ENCODE results near the gene PHACTR2.
"Not testable (repeated sequence)": the region's sequence is repeated elsewhere in the genome, so short reads cannot be mapped to it uniquely, and the experiment has no call there.

The PHACTR2 gene

DNA sequence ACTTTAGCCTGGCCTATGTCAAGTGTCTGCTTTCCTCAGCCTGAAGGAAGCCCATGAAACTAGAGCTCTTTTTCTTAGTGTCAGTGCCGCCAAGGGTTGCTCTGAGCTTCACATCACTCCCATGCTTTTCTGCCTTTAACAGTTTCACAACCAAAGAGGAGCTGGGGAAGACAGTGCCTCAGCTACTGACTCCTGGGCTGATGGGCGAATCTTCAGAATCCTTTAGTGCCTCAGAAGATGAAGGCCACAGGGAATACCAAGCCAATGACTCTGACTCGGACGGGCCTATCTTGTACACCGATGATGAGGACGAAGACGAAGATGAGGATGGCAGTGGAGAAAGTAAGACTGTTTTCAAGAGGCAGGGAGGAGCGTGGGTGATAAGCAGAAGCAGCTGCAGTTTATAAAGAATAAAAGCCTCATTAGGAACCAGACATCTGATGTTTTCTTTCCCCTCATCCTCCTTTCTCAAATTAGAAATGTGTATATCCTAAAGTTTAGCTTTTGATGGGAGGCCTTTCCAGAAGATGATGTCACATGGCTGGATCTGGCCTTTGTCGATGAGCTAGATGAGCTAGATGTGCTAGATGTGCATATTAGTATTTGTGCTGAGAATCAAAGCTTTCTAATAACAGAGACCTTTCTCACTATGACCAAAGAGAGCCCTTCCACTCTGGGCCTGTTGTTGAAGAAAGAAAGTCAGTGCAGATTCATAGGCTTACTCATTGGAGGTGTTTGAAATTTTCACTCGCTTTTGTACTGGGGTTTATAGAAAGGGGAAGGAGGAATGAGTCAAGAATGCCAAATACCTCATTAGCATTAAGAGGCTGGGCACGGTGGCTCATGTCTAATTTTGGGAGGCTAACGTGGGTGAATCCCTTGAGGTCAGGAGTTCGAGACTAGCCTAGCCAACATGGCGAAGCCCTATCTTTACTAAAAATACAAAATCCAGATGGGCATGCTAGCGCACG is 94.6 kb downstream of the PHACTR2 start:
- H3K27ac Mint-ChIP-seq, result peak overlapping the region; percentile 2
- peaks cover 4% of the 10 kb centered on the region for H3K4me1 Mint-ChIP-seq
- ATAC-seq (peak; percentile 43), DNase-seq (no peak)
- no peaks in the 10 kb centered on the region for H3K27me3 Mint-ChIP-seq
- H3K9me3 Mint-ChIP-seq, result no peaks in the 10 kb centered on the region
- no peak overlapping the region for H3K4me3 Mint-ChIP-seq
- H3K36me3 Mint-ChIP-seq (ENCODE audit: low read depth), result peaks cover 9% of the 10 kb centered on the region

GRCh38 chr6:143773506-143774150 is 95.9 kb downstream of the PHACTR2 start:
- no peaks in the 10 kb centered on the region for H3K9me3 Mint-ChIP-seq
- DNase-seq (no peak), ATAC-seq (no peak)
- H3K4me1 Mint-ChIP-seq, result peaks cover 4% of the 10 kb centered on the region
- H3K4me3 Mint-ChIP-seq, result no peak overlapping the region
- H3K36me3 Mint-ChIP-seq (ENCODE audit: low read depth), result peaks cover 10% of the 10 kb centered on the region
- no peaks in the 10 kb centered on the region for H3K27me3 Mint-ChIP-seq
- no peak overlapping the region for H3K27ac Mint-ChIP-seq

DNA sequence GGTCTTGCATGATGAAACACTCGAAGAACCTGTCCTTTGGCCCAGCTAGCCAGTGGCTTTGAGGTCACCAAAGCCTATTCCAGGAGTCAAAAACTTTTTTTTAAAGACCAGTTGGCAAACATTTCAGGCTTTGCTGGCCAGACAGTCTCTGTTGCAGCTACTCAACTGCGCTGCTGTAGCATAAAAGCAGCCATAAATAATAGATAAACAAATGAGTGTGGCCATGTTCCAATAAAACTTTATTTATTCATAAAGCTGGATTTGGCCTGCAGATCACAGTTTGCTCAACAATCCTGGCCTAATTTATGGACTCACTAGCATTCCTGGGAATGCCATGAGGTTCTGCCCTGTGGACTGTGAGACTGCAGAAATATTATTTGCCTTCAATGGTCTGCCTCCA is 96.6 kb downstream of the PHACTR2 start:
- Mint-ChIP-seq H3K4me1 (peaks cover 4% of the 10 kb centered on the region), H3K4me3 (no peak overlapping the region), H3K9me3 (no peaks in the 10 kb centered on the region), H3K27me3 (no peaks in the 10 kb centered on the region), H3K36me3 (ENCODE audit: low read depth) (peaks cover 7% of the 10 kb centered on the region), H3K27ac (no peak overlapping the region)
- DNase-seq (no peak), ATAC-seq (no peak)

- Mint-ChIP-seq H3K4me3 (no peak overlapping the region), H3K27me3 (no peaks in the 10 kb centered on the region), H3K27ac (no peak overlapping the region), H3K4me1 (peaks cover 4% of the 10 kb centered on the region), H3K9me3 (no peaks in the 10 kb centered on the region), H3K36me3 (ENCODE audit: low read depth) (peaks cover 7% of the 10 kb centered on the region)
- DNase-seq, result no peak
- no peak for ATAC-seq
Observed at GRCh38 chr6:143775336-143775735, 97.6 kb downstream of the PHACTR2 start.

DNA sequence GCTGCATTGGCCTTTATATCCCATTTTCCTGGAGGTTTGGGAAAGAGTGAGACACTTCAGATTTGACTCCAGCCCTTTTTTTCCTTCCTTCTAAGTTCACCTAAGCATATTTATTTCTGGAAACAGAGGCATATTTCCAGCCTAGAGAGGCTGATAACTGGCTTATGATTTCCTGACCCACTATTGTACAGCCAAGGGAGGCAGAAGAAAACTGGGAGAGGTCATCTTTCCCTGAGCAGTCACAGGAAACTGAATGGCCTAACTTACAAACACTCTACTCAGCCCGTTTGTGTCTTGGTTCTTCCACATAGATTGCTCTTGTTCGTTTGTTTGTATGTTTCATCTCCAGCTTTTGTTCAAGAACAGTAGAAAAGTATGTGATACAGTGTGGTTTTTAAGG is 101.2 kb downstream of the PHACTR2 start:
- Mint-ChIP-seq H3K27ac (no peak overlapping the region), H3K4me3 (no peak overlapping the region), H3K9me3 (no peaks in the 10 kb centered on the region), H3K36me3 (ENCODE audit: low read depth) (peaks cover 10% of the 10 kb centered on the region), H3K4me1 (no peaks in the 10 kb centered on the region), H3K27me3 (no peaks in the 10 kb centered on the region)
- ATAC-seq (no peak), DNase-seq (no peak)

DNA sequence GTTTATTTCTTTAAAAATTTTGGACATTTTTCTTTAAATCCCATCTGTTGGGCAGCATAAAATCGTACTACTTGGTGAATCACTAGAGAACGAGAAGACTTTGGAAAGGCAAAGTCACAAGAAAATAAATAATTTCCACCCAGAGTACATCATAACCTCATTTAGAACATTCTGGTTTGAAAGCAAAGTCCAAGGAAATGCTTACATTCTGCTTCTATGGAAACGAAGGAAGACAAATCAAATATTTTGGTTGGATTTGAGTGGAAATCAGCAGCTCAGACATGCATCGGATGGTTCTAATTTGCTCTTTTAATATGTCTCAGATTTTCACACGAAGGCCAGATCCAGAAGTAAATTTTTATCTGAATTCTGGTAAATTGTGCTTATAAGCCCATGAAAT is 104.7 kb downstream of the PHACTR2 start:
- H3K4me3 Mint-ChIP-seq, result no peak overlapping the region
- DNase-seq, result no peak
- H3K27me3 Mint-ChIP-seq, result no peaks in the 10 kb centered on the region
- no peaks in the 10 kb centered on the region for H3K4me1 Mint-ChIP-seq
- no peak overlapping the region for H3K27ac Mint-ChIP-seq
- H3K9me3 Mint-ChIP-seq, result peaks cover 20% of the 10 kb centered on the region
- H3K36me3 Mint-ChIP-seq (ENCODE audit: low read depth), result peaks cover 35% of the 10 kb centered on the region
- ATAC-seq, result no peak

DNA sequence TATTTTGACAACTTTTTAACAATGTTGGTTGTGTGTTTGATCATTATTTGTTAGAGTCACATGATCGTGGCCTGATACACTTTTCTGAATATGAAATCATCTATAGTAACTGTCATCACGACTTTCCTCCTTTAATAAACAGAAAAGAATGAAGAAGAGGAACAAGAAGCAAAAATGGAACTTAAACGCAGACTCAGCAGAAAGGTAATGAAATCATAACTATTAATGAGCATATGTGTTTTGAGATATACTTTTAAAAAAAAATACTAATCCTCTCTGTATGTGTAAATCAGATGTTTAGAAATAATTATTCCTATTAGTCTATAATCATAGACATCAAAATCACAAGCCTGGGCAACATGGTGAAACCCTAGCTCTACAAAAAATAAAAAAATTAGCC is 105.3 kb downstream of the PHACTR2 start:
- H3K27me3 Mint-ChIP-seq, result no peaks in the 10 kb centered on the region
- no peak overlapping the region for H3K27ac Mint-ChIP-seq

GRCh38 chr6:143784316-143784715 is 106.6 kb downstream of the PHACTR2 start:
- no peak for ATAC-seq

More for the DNA sequence above, 105.3 kb downstream of the PHACTR2 start:
- Mint-ChIP-seq H3K4me1 (no peaks in the 10 kb centered on the region), H3K4me3 (no peak overlapping the region), H3K9me3 (peaks cover 20% of the 10 kb centered on the region), H3K36me3 (ENCODE audit: low read depth) (peaks cover 35% of the 10 kb centered on the region)
- DNase-seq, result no peak
- no peak for ATAC-seq

DNA sequence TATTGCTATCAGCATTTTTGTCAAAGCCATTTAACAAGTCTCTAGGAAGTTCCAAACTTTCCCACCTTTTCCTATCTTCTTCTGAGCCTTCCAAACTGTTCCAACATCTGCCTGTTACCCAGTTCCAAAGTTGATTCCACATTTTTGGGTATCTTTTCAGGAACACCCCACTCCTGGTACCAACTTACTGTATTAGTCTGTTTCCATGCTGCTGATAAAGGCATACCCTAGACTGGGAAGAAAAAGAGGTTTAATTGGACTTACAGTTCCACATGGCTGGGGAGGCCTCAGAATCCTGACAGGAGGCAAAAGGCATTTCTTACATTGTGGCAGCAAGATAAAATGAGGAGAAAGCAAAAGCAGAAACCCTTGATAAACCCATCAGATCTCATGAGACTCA is 108.6 kb downstream of the PHACTR2 start:
- not testable (repeated sequence) for H3K4me3 Mint-ChIP-seq, ATAC-seq, H3K27me3 Mint-ChIP-seq, H3K4me1 Mint-ChIP-seq, DNase-seq, H3K27ac Mint-ChIP-seq
- H3K36me3 Mint-ChIP-seq (ENCODE audit: low read depth), result peaks cover 48% of the 10 kb centered on the region
- peaks cover 20% of the 10 kb centered on the region for H3K9me3 Mint-ChIP-seq

More at GRCh38 chr6:143784316-143784715, 106.6 kb downstream of the PHACTR2 start:
- H3K9me3 Mint-ChIP-seq, result peaks cover 20% of the 10 kb centered on the region
- no peaks in the 10 kb centered on the region for H3K27me3 Mint-ChIP-seq
- H3K36me3 Mint-ChIP-seq (ENCODE audit: low read depth), result peaks cover 33% of the 10 kb centered on the region
- H3K4me3 Mint-ChIP-seq, result no peak overlapping the region
- no peaks in the 10 kb centered on the region for H3K4me1 Mint-ChIP-seq
- DNase-seq, result no peak
- H3K27ac Mint-ChIP-seq, result no peak overlapping the region

DNA sequence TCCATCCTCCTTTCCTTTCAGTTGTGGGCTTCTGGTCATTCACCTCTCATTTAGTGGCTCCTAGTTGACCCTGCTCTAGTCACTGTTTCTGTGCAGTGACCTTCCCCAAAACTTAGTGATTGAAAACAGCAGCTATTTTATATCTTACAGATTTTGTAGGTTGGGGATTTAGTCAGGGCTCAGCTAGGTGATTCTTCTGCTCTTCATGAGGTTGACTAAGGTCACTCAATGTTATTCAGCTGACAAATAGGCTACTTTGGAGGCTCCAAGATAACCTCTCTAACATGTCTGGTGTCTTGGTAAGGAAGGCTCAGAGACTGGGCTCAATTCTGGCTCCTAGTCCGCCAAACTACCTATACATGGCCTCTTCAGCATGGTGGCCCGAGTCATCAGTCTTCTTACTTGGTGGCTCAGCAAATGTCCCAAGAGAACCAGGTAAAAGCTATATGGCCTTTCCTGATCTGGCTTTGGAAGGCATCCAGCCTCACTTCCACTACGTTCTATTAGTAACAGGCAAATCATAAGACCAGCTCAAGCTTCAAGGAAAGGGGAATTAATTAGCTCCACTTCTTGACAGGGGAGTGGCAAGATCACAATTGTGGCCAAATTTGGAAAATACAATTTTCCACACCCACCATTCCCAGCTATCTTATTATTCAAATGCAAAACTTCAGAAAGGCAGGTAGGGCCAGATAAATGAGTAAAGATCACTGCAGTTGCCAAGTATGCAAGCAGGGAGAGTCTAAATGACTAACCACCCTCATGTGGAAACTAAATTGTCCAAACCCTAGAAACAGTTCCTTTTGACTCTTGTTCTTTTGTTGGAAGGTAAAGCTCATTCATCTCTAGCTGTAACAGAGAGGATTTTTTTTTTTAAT is 114.9 kb downstream of the PHACTR2 start:
- Mint-ChIP-seq H3K9me3 (peaks cover 8% of the 10 kb centered on the region), H3K4me3 (no peak overlapping the region), H3K27ac (no peak overlapping the region), H3K36me3 (ENCODE audit: low read depth) (peaks cover 40% of the 10 kb centered on the region), H3K27me3 (no peaks in the 10 kb centered on the region), H3K4me1 (no peaks in the 10 kb centered on the region)
- DNase-seq (no peak), ATAC-seq (no peak)

DNA sequence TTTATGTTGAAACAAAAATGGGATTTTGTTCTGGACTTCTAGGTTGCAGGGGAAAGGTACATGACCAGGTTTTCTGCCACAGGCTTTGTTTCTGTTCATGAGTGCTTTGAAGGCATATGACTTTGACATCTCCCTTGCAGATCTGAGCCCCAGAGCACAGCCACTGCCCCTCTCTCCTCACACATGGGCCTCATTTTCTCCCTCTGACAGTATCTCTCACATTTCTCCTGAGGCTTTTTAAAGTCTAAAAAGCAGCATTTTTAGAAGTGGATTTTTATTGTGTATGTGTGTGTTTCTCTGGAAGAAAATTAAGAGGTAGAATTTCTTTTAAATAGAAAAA is 115.5 kb downstream of the PHACTR2 start:
- peaks cover 45% of the 10 kb centered on the region for H3K36me3 Mint-ChIP-seq (ENCODE audit: low read depth)
- no peaks in the 10 kb centered on the region for H3K4me1 Mint-ChIP-seq

GRCh38 chr6:143796551-143796950 is 118.8 kb downstream of the PHACTR2 start:
- H3K36me3 Mint-ChIP-seq (ENCODE audit: low read depth), result peaks cover 56% of the 10 kb centered on the region
- not testable (repeated sequence) for DNase-seq, H3K4me3 Mint-ChIP-seq, H3K27me3 Mint-ChIP-seq, H3K4me1 Mint-ChIP-seq, H3K27ac Mint-ChIP-seq, ATAC-seq
- H3K9me3 Mint-ChIP-seq, result peaks cover 29% of the 10 kb centered on the region

More for the DNA sequence above, 115.5 kb downstream of the PHACTR2 start:
- DNase-seq (no peak), ATAC-seq (no peak)
- H3K27me3 Mint-ChIP-seq, result no peaks in the 10 kb centered on the region
- H3K4me3 Mint-ChIP-seq, result no peak overlapping the region
- no peak overlapping the region for H3K27ac Mint-ChIP-seq
- peaks cover 8% of the 10 kb centered on the region for H3K9me3 Mint-ChIP-seq

DNA sequence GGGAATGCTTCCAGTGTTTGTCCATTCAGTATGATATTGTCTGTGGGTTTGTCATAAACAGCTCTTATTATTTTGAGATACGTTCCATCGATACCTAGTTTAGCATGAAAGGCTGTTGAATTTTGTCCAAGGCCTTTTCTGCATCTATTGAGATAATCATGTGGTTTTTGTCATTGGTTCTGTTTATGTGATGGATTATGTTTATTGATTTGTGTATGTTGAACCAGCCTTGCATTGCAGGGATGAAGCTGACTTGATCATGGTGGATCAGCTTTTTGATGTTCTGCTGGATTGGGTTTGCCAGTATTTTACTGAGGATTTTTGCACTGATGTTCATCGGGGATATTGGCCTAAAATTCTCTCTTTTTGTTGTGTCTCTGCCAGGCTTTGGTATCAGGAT is 120.7 kb downstream of the PHACTR2 start:
- peaks cover 54% of the 10 kb centered on the region for H3K36me3 Mint-ChIP-seq (ENCODE audit: low read depth)
- not testable (repeated sequence) for H3K27ac Mint-ChIP-seq, H3K4me3 Mint-ChIP-seq, DNase-seq, H3K27me3 Mint-ChIP-seq, ATAC-seq
- peaks cover 15% of the 10 kb centered on the region for H3K4me1 Mint-ChIP-seq
- H3K9me3 Mint-ChIP-seq, result peaks cover 30% of the 10 kb centered on the region

GRCh38 chr6:143802833-143803565 is 125.2 kb downstream of the PHACTR2 start:
- H3K36me3 Mint-ChIP-seq (ENCODE audit: low read depth), result peaks cover 63% of the 10 kb centered on the region
- H3K4me1 Mint-ChIP-seq, result peaks cover 58% of the 10 kb centered on the region
- DNase-seq (no peak), ATAC-seq (no peak)
- peaks cover 39% of the 10 kb centered on the region for H3K9me3 Mint-ChIP-seq
- H3K27ac Mint-ChIP-seq, result peak overlapping the region; percentile 74
- no peak overlapping the region for H3K4me3 Mint-ChIP-seq
- H3K27me3 Mint-ChIP-seq, result no peaks in the 10 kb centered on the region
